ENCODE data around the gene RIMBP2.
"Not testable (repeated sequence)": the region's sequence is repeated elsewhere in the genome, so short reads cannot be mapped to it uniquely, and the experiment has no call there.

RIMBP2 gene

GRCh38 chr12:130695061-130695460 lies 21.0 kb downstream of the RIMBP2 start:
- Histone ChIP-seq H3K4me2 (peak overlapping the region in 5 of 11 experiments; percentile 6 to 47 (median 14); a peak in 4 of 22 replicates), H3K27me3 (no peaks in the 10 kb centered on the region), H3K9ac (no peak overlapping the region), H3K4me3 (no peak overlapping the region), H3K27ac (no peak overlapping the region), H3K4me1 (peaks cover 0 to 35% (median 13%) of the 10 kb centered on the region in 10 experiments; a peak in 13 of 20 replicates), H3K9me3 (replicated peaks in 1 of 11) (peaks cover 0 to 9% (median 0%) of the 10 kb centered on the region in 11 experiments; a peak in 6 of 22 replicates), H4K20me1 (0 out of 22 replicates have a peak, but pooled peaks cover 0 to 8% (median 0%) of the 10 kb centered on the region in 11 experiments), H3K36me3 (no peaks in the 10 kb centered on the region)
- TF ChIP-seq Cebpa-rat (IDR thresholded peaks at IDR 0.05) = no peak

DNA sequence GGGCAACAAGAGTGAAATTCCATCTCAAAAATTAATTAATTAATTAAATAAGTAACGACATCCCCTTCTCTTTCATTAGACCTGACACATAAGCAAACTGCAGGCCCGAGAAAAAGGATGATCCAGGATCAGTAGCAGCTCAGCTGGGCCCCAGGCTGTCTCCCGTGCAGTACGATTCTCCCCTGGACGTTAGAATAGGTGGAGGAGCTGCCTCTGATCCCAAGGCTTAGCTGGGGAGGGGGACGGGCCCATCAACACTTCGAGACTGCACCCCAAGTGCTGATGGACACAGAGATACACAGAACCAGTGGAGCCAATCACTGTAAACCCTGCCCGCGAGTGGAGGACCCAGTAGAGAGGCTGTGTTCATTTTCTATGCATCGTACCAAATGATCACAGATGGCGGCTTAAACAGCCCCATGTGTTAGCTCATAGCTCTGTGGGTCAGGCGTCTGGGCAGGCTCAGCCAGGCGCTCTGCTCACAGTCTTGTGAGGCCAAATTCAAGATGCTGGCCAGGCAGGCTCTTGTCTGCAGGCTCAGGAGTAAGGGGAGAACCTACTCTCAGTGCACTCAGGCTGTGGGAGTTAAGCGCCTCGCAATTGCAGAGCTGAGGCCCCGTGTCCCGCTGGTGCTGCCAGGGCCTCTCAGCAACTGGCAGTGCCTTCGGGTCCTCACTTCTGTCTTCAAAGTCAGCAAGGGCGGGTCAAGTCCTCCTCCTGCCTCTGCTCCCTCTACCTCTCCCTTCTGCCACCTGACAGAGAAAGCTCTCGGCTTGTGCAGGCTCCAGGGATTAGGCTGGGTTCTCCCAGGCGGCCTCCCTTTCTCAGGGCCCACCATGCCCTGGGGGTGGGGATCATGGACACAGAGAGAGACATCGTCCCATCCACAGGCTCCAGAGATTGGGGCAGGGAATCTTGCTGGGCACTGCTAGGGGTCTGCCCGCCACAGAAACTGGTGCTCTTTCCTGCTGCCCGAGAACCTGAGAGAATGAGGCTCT lies 26.4 kb downstream of the RIMBP2 start:
- no peak for TF ChIP-seq Cebpa-rat (IDR thresholded peaks at IDR 0.05)
- H3K36me3 ChIP-seq = no peaks in the 10 kb centered on the region
- peaks cover 0 to 28% (median 9%) of the 10 kb centered on the region in 10 experiments; a peak in 13 of 20 replicates for H3K4me1 ChIP-seq
- no peak overlapping the region for H3K4me2 ChIP-seq
- H3K4me3 ChIP-seq = no peak overlapping the region
- no peak overlapping the region for H3K9ac ChIP-seq
- H3K27me3 ChIP-seq = no peaks in the 10 kb centered on the region; a peak in 1 of 22 replicates
- H3K27ac ChIP-seq = no peak overlapping the region
- H4K20me1 ChIP-seq = peaks cover 0 to 8% (median 0%) of the 10 kb centered on the region in 11 experiments; a peak in 1 of 22 replicates
- H3K9me3 ChIP-seq (replicated peaks in 1 of 11) = peaks cover 0 to 3% (median 0%) of the 10 kb centered on the region in 11 experiments; a peak in 1 of 22 replicates

- not testable (repeated sequence) for H3K4me2 ChIP-seq; H3K9ac ChIP-seq; H3K9me3 ChIP-seq (replicated peaks in 1 of 11); H3K36me3 ChIP-seq; H3K4me3 ChIP-seq; H4K20me1 ChIP-seq; H3K27me3 ChIP-seq; H3K27ac ChIP-seq
- H3K4me1 ChIP-seq = peaks cover 0 to 25% (median 9%) of the 10 kb centered on the region in 10 experiments; a peak in 13 of 20 replicates
These were observed 27.1 kb downstream of the RIMBP2 start for GRCh38 chr12:130688999-130689398.

- Histone ChIP-seq H3K9ac (no peak overlapping the region), H3K27ac (no peak overlapping the region), H4K20me1 (peaks cover 0 to 8% (median 0%) of the 10 kb centered on the region in 11 experiments; a peak in 1 of 22 replicates), H3K4me3 (no peak overlapping the region), H3K4me2 (no peak overlapping the region), H3K4me1 (peaks cover 0 to 25% (median 9%) of the 10 kb centered on the region in 10 experiments; a peak in 13 of 20 replicates), H3K36me3 (no peaks in the 10 kb centered on the region), H3K9me3 (replicated peaks in 1 of 11) (peaks cover 0 to 3% (median 0%) of the 10 kb centered on the region in 11 experiments; a peak in 1 of 22 replicates), H3K27me3 (no peaks in the 10 kb centered on the region; a peak in 1 of 22 replicates)
- TF ChIP-seq Cebpa-rat (IDR thresholded peaks at IDR 0.05) = no peak
These were observed 28.0 kb downstream of the RIMBP2 start for GRCh38 chr12:130687796-130688778.

DNA sequence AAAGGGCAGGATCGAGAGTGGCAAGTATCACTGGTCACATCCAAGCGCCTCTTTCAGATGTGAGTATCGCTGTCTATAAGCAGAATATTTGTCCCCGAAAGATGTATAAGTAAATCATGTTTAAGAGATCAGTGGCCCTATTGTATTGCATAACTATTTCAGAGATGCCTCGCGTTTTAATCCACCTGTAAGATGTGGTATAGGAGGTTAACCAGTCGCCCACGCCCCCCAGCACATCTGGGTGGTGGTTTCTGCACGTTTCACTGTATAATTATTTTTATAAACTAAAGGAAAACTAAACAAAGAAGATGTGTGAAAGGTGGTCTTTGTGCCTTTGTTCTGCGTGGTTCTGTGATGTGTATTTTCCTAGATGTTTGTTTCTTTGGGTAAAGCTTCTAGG lies 28.9 kb downstream of the RIMBP2 start:
- no peak for TF ChIP-seq Cebpa-rat (IDR thresholded peaks at IDR 0.05)
- H3K36me3 ChIP-seq = no peaks in the 10 kb centered on the region
- H3K27ac ChIP-seq = no peak overlapping the region
- H3K9me3 ChIP-seq (replicated peaks in 1 of 11) = peaks cover 0 to 3% (median 0%) of the 10 kb centered on the region in 11 experiments; a peak in 1 of 22 replicates
- H4K20me1 ChIP-seq = peaks cover 0 to 8% (median 0%) of the 10 kb centered on the region in 11 experiments; a peak in 1 of 22 replicates
- no peak overlapping the region for H3K4me3 ChIP-seq
- H3K27me3 ChIP-seq = no peaks in the 10 kb centered on the region; a peak in 1 of 22 replicates
- peaks cover 0 to 20% (median 5%) of the 10 kb centered on the region in 10 experiments; a peak in 13 of 20 replicates for H3K4me1 ChIP-seq
- no peak overlapping the region for H3K9ac ChIP-seq
- H3K4me2 ChIP-seq = peak overlapping the region in 1 of 11 experiments; percentile 15; a peak in 1 of 22 replicates

DNA sequence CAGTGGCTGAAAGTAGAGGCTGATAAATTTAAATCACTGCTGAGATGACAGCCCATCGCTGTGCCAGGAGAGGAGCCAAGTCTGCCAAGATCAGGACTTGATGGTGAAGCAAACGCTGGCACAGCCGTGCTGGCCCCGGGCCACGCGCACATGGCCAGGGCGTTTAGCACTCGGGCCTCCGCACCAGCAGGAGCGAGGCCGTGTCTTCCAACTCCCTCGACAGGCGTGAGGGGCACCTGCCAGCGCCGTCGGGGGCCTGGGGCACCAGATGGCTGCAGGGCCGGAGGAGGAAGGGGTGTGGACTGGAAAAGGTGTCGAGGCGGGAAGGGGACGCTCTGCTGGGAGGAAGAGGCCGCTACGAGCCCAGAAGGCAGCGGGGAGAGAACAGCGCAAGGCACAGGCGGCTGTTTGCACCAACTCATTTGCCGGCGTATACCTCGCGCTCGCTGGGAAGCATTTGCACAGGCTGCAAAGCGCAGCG lies 29.5 kb downstream of the RIMBP2 start:
- Histone ChIP-seq H3K9me3 (replicated peaks in 1 of 11) (peaks cover 0 to 3% (median 0%) of the 10 kb centered on the region in 11 experiments; a peak in 1 of 22 replicates), H3K27me3 (no peaks in the 10 kb centered on the region; a peak in 1 of 22 replicates), H3K27ac (no peak overlapping the region), H3K4me2 (no peak overlapping the region), H3K36me3 (no peaks in the 10 kb centered on the region), H3K4me1 (peaks cover 0 to 14% (median 0%) of the 10 kb centered on the region in 10 experiments; a peak in 6 of 20 replicates), H3K4me3 (no peak overlapping the region), H3K9ac (no peak overlapping the region), H4K20me1 (peaks cover 0 to 6% (median 0%) of the 10 kb centered on the region in 11 experiments; a peak in 1 of 22 replicates)
- no peak for TF ChIP-seq Cebpa-rat (IDR thresholded peaks at IDR 0.05)

GRCh38 chr12:130685850-130686249 lies 30.2 kb downstream of the RIMBP2 start:
- H4K20me1 ChIP-seq = no peaks in the 10 kb centered on the region; a peak in 1 of 22 replicates
- no peak for TF ChIP-seq Cebpa-rat (IDR thresholded peaks at IDR 0.05)
- peaks cover 0 to 3% (median 0%) of the 10 kb centered on the region in 11 experiments; a peak in 1 of 22 replicates for H3K9me3 ChIP-seq (replicated peaks in 1 of 11)
- no peak overlapping the region for H3K4me2 ChIP-seq
- H3K4me3 ChIP-seq = no peak overlapping the region
- peaks cover 0 to 8% (median 0%) of the 10 kb centered on the region in 10 experiments; a peak in 3 of 20 replicates for H3K4me1 ChIP-seq
- H3K27ac ChIP-seq = no peak overlapping the region
- no peaks in the 10 kb centered on the region; a peak in 1 of 22 replicates for H3K27me3 ChIP-seq
- no peak overlapping the region for H3K9ac ChIP-seq
- no peaks in the 10 kb centered on the region for H3K36me3 ChIP-seq

GRCh38 chr12:130685250-130685787 lies 30.8 kb downstream of the RIMBP2 start:
- no peak for TF ChIP-seq Cebpa-rat (IDR thresholded peaks at IDR 0.05)
- Histone ChIP-seq H3K27ac (no peak overlapping the region), H3K36me3 (no peaks in the 10 kb centered on the region), H4K20me1 (no peaks in the 10 kb centered on the region; a peak in 1 of 22 replicates), H3K9me3 (replicated peaks in 1 of 11) (peaks cover 0 to 3% (median 0%) of the 10 kb centered on the region in 11 experiments; a peak in 1 of 22 replicates), H3K4me3 (no peak overlapping the region), H3K9ac (no peak overlapping the region), H3K4me1 (peaks cover 0 to 5% (median 0%) of the 10 kb centered on the region in 10 experiments; a peak in 6 of 20 replicates), H3K4me2 (no peak overlapping the region), H3K27me3 (no peaks in the 10 kb centered on the region; a peak in 1 of 22 replicates)
